Stimulated activated CD4-positive, alpha-beta T cell treated with anti-CD3 and anti-CD28 coated beads, Interleukin-2, amount 100 ng/mL, for 24 hours (primary cell): ENCODE data around the gene NUDT5.
"Not testable (repeated sequence)": the region's sequence is repeated elsewhere in the genome, so short reads cannot be mapped to it uniquely, and the experiment has no call there.

Source experiments
- DNase-seq, 2 donors: peaks; one replicate each; pipeline ENCODE4 v3.0.0-alpha.2; 2020

Gene NUDT5

GRCh38 chr10:12195603-12196506, at the start of gene NUDT5, which contains the start of gene CDC123:
Gene NUDT5 (minus strand): TSS chr10:12195891. CDS start chr10:12186291, 9,600 bp downstream.
Gene CDC123 (plus strand): TSS chr10:12196188. CDS start chr10:12196246, 58 bp downstream.
- peak; percentile 86 to 88 for DNase-seq

GRCh38 chr10:12243864-12244620, 48.4 kb upstream of the NUDT5 start:
- DNase-seq = no peak

- DNase-seq = peak; percentile 62 to 76
Measured at GRCh38 chr10:12241810-12242529, 46.3 kb upstream of the NUDT5 start.

DNA sequence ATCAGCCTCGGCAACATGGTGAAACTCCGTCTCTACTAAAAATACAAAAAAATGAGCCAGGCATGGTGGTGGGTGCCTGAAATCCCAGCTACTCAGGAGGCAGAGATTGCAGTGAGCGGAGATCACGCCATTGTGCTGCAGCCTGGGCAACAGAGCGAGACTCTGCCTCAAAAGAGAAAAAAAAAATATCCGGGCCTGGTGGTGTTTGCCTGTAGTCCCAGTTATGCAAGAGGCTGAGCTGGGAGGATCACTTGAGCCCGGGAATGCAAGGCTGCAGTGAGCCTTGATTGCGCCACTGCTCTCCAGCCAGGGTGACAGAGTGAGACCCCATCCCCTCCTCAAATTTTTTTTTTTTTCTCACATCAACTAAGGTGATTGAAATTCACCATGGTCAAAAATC, 43.1 kb upstream of the NUDT5 start:
- no peak for DNase-seq

DNA sequence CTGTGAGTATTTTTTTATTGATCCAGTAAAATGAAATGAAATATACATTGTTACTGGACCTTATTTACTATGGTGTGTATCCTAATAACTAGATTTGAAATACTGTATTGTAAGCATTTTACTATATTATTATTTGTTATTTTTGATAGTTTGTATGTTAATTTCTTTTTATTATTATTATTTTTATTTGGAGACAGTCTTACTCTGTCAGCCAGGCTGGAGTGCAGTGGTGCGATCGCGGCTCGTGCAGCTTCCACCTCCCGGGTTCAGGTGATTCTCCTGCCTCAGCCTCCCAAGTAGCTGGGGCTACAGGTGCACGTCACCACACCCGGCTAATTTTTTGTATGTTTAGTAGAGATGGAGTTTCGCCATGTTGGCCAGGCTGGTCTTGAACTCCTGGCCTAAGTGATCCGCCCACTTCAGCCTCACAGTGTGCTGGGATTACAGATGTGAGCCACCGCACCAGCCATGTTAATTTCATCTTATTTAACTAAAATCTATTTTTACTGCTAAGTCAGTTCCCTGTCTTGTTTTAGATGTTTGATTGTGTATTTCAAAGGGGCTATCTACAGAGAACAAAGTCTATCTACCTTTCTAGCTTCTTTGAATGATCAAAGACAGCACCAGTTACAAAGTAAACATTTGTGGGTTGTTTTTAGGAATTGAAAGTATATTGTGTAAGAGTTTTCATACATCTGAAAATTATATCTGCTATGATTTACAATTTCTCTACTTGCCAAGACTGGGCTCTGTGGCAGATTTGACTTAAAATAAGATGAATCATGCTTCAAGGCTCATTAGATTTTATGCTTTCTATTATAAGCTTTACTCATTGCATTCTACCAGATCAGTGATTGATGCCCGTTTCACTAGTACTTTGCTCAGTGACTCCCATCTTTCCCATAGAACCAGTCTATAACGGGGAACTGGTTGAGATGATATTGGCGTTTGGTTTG, 41.9 kb upstream of the NUDT5 start:
- no peak for DNase-seq

DNA sequence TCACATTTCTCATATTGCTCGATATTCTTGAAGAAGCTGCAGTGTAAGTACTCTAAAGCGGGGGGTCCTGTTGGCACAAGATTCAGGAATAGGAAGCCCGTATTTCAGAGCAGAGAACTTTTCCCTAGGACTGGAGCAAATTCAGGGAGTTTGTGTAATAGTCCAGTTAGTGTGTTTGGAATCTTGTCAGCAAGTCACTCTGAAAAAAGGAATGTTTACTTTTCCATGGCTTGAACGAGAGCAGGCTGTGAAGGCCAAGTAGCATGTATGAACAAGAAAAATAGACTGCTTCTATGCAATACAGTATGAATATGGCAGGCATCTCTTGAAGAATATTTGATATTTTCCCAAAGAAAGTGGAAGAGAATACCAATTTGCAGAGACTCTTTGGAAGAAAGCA, 40.1 kb upstream of the NUDT5 start:
- DNase-seq = no peak

- DNase-seq = no peak
Measured at GRCh38 chr10:12235116-12235694, 39.5 kb upstream of the NUDT5 start.

DNA sequence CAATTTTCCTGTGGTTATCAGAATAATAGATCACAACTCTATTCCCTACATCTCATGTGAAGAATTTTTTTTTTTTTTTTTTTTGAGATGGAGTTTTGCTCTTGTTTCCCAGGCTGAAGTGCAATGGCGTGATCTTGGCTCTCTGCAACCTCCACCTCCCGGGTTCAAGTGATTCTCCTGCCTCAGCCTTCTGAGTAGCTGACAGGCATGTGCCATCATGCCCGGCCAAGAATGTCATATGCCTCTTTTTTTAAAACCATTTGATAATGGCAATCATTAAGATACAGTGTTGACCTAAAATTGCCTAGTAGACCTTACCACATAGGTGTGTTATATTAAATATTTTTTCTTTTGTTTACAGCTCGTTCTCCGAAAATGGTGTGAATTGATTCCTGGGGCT, 39.0 kb upstream of the NUDT5 start:
- DNase-seq = not testable (repeated sequence)

DNA sequence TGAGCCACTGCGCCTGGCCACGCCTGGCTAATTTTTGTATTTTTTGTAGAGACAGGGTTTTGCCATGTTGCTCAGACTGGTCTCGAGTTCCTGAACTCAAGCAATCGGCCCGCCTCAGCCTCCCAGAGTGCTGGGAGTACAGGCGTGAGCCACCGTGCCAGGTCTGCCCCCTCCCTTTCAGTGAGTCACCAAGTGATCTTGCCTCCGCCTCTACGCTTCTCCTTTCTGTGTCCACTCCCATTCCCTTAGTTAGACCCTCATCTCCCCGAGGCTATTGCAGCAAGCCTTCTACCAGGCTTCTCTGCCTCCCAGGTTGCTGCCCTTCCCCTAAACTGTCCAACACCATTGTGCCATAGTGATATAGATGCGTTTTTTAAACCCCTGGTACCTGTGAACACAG, 33.2 kb upstream of the NUDT5 start:
- no peak for DNase-seq

- DNase-seq = not testable (repeated sequence)
Measured at GRCh38 chr10:12226438-12226837, 30.7 kb upstream of the NUDT5 start.

DNA sequence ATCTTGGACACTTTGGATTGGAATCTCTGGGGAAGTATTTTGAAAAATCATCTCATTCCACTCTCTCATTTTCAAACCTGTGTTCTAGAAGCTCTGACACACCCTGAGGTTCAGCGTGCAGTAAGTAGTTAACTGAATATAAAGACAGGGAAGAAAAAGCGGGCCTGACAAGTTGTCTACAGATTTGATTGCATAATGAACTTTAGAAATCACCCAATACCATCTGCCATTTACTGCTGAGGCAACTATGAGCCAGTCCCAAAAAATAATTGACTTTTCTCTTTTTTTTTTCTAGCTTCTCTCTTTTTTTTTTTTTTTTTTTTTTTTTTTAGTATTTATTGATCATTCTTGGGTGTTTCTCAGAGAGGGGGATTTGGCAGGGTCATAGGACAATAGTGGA, 29.8 kb upstream of the NUDT5 start:
- no peak for DNase-seq

DNA sequence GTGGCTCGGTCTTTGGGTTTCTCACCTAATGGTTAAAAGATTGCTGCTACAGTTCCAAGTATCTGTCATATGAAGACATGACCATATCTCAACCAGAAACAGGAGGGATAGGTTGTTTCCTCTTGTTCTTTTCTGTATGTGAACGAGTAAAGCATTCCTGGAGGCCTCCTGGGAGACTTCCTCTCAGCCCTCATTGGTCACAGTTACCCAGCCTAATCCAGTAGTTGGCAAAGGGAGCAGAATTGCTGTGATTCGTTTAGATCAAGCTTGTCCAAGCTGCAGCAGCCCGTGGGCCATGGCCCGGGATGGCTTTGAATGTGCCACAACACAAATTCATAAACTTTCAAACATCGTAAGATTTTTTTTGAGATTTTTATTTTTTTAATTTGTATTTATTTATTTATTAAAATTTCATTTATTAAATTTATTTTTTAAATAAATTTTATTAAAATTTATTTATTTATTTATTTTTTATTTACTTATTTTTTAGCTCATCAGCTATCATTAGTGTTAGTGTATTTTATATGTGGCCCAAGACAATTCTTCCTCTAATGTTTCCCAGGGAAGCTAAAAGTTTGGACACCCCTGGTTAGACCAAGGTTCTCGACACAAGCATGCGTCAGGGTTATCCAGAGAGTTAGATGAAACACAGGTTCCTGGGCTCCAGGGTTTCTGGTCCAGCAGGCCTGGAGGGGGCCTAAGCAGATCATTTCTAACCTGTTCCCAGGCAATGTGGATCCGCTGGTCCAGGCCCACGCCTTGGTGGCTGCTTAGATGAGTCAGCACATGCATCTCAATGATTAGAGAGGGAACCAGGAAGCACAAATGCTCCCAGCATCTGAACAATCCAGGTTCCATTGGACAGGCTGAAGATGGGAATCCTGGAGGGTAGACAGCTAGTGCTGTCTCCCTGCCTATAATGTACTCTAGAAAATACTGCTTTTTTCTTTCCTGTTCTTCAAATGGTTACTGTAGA, 25.9 kb upstream of the NUDT5 start:
- no peak for DNase-seq

GRCh38 chr10:12218991-12219390, 23.3 kb upstream of the NUDT5 start:
- DNase-seq = no peak

- peak; percentile 20 to 62 for DNase-seq
Measured at GRCh38 chr10:12214763-12215218, 19.1 kb upstream of the NUDT5 start.

DNA sequence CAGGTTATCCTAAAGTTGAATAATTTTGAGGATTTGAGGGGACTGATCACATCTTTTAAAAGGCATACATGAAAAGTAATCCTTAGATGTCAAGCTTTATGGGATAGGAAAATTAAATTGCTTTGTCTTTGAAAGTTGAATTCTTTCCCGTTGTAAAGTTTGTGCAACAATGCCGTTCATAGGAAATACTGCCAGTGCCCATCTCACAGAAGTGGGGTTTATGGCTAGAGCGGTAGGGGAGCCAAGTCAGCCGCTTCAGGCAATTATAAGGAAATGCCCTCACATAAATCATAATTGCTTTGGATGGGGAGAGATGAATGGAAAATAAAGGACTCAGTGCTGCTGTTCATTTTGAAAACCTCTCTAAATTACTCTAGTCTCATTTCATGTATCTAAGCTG, 18.4 kb upstream of the NUDT5 start:
- DNase-seq = no peak

DNA sequence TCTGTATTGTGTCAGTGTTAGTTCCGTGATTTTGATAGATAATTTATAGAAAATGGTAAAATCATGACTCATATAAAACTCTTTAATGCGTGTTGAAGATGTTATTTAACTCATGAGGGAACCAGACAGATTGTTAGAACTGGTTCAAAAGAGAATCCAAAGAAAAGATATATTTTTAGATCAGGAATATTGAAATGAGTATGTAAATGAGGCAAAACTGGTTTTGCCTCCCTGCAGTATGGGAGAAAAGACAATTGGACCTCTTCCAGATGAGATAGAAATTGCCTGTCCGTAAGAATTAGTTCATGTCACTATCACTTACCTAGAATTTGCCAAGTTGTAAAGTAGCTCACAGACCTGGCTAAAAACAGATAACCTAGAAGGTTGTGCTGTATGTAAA, 17.9 kb upstream of the NUDT5 start:
- DNase-seq = no peak

- no peak for DNase-seq
Measured at GRCh38 chr10:12212454-12212853, 16.8 kb upstream of the NUDT5 start.

GRCh38 chr10:12208460-12208859, 12.8 kb upstream of the NUDT5 start:
- no peak for DNase-seq

- DNase-seq = no peak
Measured at GRCh38 chr10:12207114-12207513, 11.4 kb upstream of the NUDT5 start.

DNA sequence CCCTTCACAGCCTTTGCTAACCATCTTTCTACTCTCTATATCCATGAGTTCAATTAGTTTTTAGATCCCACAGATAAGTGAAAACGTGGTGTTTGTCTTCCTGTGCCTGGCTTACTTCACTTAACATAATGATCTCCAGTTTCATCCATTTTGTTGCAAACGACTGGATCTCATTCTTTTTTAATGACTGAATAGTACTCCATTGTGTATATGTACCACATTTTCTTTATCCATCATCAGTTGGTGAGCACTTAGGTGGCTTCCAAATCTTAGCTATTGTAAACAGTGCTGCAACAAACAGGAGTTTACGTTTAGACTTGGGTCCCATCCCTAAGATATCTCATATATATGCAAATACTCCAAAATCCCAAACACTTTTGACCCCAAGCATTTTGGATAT, 9.4 kb upstream of the NUDT5 start:
- DNase-seq = no peak
